Gastroesophageal sphincter (tissue), 4 donors: ENCODE measurements around the gene BTG1. TPM values are rescaled to one million over a fixed set of nuclear protein-coding genes. Genes with fewer than 3 reads are reported as not detected.

Source experiments
- ATAC-seq: fragments of 150-250 bp; one replicate; pipeline ENCODE4 v1.9.1; 2016; ENCODE audit warnings: mild to moderate bottlenecking, moderate library complexity
- H3K27ac ChIP-seq, 4 donors: fragments of 200-600 bp; sonication (generic) in 3 of 4; 1 replicate in 3 of 4; 2 replicates in 1 of 4; pipeline ENCODE4 v1.5.1; 2016 to 2019
- H3K27me3 ChIP-seq: fragments of 200-600 bp; sonication (generic); one replicate; pipeline ENCODE4 v1.5.1; 2019
- H3K36me3 ChIP-seq, 2 donors: fragments of 200-600 bp; sonication (generic); one replicate each; pipeline ENCODE4 v1.5.1; 2019; ENCODE audit warnings: control low read depth in 1 of 2
- H3K4me1 ChIP-seq, 3 donors: fragments of 200-600 bp; sonication (generic); 1 replicate in 2 of 3; 2 replicates in 1 of 3; pipeline ENCODE4 v1.5.1; 2016 to 2019; ENCODE audit warnings: control low read depth in 2 of 3
- H3K4me3 ChIP-seq, 2 donors: fragments of 200-600 bp; sonication (generic); one replicate each; pipeline ENCODE4 v1.5.1; 2019; ENCODE audit warnings: mild to moderate bottlenecking in 1 of 2, moderate library complexity in 1 of 2
- H3K9me3 ChIP-seq, 3 donors: fragments of 200-600 bp; sonication (generic); one replicate each; pipeline ENCODE4 v1.5.1; 2017 to 2019; ENCODE audit warnings: control low read depth in 2 of 3
- EP300 ChIP-seq: sonication (generic); formaldehyde crosslinking; IDR thresholded peaks from one replicate; pipeline ENCODE4 v1.6.1; 2017; ENCODE audit warnings: antibody characterized with exemption, mild to moderate bottlenecking
- POLR2A ChIP-seq, 2 donors: fragments of 450-650 bp; IDR thresholded peaks; one replicate each; pipeline ENCODE4 v1.6.1; 2017; ENCODE audit warnings: antibody characterized with exemption in 2 of 2, mild to moderate bottlenecking in 2 of 2, moderate library complexity in 1 of 2
- POLR2AphosphoS5 ChIP-seq: sonication (generic); formaldehyde crosslinking; IDR thresholded peaks from one replicate; pipeline ENCODE4 v1.6.1; 2017; ENCODE audit warnings: antibody characterized with exemption
- WGBS, 2 donors: methylation state at CpG; one replicate each; pipeline ENCODE4 v1.1.5; 2018; ENCODE audit warnings: low coverage in 1 of 2; 5-methylcytosine and 5-hydroxymethylcytosine counted together
- total RNA-seq, 4 donors: library from RNA; depleted of rRNA; stranded (reverse); fragments of >200 nt; gene quantifications; one replicate each; pipeline ENCODE4 v1.1.0, GENCODE V29; 2016
- TF ChIP-seq, protein P1 (sequence below), 4 experiments: fragments of 200-600 bp in 2 of 4; fragments of 450-650 bp in 2 of 4; sonication (generic) in 1 of 4; IDR thresholded peaks; one replicate each; pipeline ENCODE4 v1.5.1; 2017 to 2019; ENCODE audit warnings: antibody characterized with exemption in 4 of 4, mild to moderate bottlenecking in 2 of 4, moderate library complexity in 2 of 4

Gene BTG1
- total RNA-seq, 4 donors from 2014 or later, result 33.7 to 46.1 (median 42.7) TPM

- H3K27ac ChIP-seq, result no peak overlapping the region
- H3K4me3 ChIP-seq, result no peak overlapping the region
- H3K36me3 ChIP-seq, result no peaks in the 10 kb centered on the region
- no peaks in the 10 kb centered on the region for H3K9me3 ChIP-seq
- TF ChIP-seq, protein P1, sequence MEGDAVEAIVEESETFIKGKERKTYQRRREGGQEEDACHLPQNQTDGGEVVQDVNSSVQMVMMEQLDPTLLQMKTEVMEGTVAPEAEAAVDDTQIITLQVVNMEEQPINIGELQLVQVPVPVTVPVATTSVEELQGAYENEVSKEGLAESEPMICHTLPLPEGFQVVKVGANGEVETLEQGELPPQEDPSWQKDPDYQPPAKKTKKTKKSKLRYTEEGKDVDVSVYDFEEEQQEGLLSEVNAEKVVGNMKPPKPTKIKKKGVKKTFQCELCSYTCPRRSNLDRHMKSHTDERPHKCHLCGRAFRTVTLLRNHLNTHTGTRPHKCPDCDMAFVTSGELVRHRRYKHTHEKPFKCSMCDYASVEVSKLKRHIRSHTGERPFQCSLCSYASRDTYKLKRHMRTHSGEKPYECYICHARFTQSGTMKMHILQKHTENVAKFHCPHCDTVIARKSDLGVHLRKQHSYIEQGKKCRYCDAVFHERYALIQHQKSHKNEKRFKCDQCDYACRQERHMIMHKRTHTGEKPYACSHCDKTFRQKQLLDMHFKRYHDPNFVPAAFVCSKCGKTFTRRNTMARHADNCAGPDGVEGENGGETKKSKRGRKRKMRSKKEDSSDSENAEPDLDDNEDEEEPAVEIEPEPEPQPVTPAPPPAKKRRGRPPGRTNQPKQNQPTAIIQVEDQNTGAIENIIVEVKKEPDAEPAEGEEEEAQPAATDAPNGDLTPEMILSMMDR (IDR thresholded peaks at IDR 0.05), result no peak
- no peak for TF ChIP-seq POLR2A (IDR thresholded peaks at IDR 0.05)
- WGBS, 2 donors, result 52 to 55% methylated on average over 3 of the region's 3 CpGs
- no peak for ATAC-seq
- H3K27me3 ChIP-seq, result no peaks in the 10 kb centered on the region
- no peaks in the 10 kb centered on the region for H3K4me1 ChIP-seq
These were observed 45.4 kb upstream of the BTG1 start for GRCh38 chr12:92191061-92191460.

DNA sequence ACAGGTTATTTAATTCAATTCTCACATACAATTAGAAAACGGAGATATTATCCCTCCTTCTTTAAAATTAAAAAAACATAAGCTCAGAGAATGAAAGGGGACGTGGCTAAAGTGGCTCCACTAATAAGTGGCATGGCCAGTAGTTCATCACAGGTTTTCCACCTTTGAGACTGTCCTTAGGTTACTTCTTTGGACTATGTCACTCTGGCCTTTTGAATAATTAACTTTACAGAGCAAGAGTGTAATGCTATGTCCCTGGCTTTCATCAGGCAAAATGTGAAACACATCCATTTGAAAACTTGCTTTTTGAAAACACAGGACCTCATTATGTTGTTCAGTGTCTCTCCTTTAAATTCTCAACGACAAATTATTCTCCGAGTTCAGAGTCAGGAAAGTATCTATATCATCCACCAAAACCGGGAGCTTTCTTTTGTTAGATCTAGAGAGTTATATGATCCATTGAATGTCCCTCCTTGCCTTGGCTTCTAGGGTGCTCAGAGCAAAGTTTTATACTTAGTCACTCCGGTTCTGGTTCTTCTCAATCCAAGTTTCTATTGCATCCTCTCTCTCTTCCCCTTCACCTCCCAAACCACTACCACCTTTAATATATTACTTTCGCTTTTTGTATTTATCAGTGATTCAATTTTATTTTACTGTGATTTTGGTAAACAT lies 43.0 kb upstream of the BTG1 start:
- no peak overlapping the region for H3K27ac ChIP-seq
- no peaks in the 10 kb centered on the region for H3K27me3 ChIP-seq
- H3K4me1 ChIP-seq, result no peaks in the 10 kb centered on the region
- ATAC-seq, result no peak
- 87 to 95% methylated on average over 7 of the region's 7 CpGs for WGBS, 2 donors
- H3K4me3 ChIP-seq, result no peak overlapping the region
- no peaks in the 10 kb centered on the region for H3K36me3 ChIP-seq
- no peak for TF ChIP-seq EP300
- no peak for TF ChIP-seq POLR2AphosphoS5
- TF ChIP-seq, protein P1 (IDR thresholded peaks at IDR 0.05), result no peak
- TF ChIP-seq POLR2A (IDR thresholded peaks at IDR 0.05), result no peak
- peaks cover 0 to 5% (median 0%) of the 10 kb centered on the region in 3 donors for H3K9me3 ChIP-seq

DNA sequence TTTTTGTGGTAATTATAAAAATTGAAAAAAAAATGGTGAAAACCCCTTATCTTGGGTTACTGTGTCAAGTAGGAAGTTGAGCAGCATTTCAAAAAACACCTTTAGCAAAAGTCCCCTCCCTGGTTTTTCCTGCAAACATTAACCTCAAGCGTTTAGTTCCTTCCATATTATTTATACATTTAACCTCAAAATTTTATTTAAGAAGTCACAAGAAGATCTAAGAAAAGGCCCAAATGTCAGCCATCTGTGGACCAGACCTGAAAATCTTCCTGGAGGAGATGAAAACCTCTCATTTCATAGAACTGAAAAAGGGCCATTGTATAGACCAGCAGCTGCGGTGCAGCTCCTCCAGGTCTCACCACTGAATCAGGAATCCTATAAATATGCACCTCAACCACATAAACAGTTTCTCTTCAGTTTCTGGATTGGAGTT lies 40.4 kb upstream of the BTG1 start:
- ATAC-seq, result no peak
- Histone ChIP-seq H3K27ac (no peak overlapping the region), H3K36me3 (no peaks in the 10 kb centered on the region), H3K27me3 (no peaks in the 10 kb centered on the region), H3K9me3 (peaks cover 0 to 5% (median 0%) of the 10 kb centered on the region in 3 donors), H3K4me3 (no peak overlapping the region), H3K4me1 (no peaks in the 10 kb centered on the region)
- 70 to 72% methylated on average over 2 of the region's 2 CpGs for WGBS, 2 donors
- TF ChIP-seq POLR2AphosphoS5, result no peak
- TF ChIP-seq EP300, result no peak
- TF ChIP-seq, protein P1 (IDR thresholded peaks at IDR 0.05), result no peak
- TF ChIP-seq POLR2A (IDR thresholded peaks at IDR 0.05), result no peak

DNA sequence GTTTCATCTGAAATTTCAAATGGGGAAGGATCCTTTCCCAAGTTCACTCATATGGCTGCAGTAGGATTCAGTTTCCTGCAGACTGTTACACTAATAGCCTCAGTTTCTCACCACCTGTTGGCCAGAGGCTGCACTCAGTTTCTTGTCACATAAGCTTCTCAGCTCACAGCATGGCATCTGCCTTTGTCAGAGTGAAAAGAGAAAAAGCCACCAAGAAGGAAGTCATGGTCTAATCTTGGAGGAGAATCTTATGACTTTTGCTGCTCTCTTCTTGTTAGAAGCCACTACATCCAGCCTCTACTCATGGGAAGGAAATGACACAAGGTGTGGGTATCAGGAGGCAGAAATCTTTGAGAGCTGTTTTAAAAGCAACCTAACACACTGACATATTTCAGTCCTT lies 39.4 kb upstream of the BTG1 start:
- no peak for ATAC-seq
- Histone ChIP-seq H3K27me3 (no peaks in the 10 kb centered on the region), H3K4me1 (no peaks in the 10 kb centered on the region), H3K36me3 (no peaks in the 10 kb centered on the region), H3K27ac (no peak overlapping the region), H3K4me3 (no peak overlapping the region), H3K9me3 (peaks cover 0 to 5% (median 0%) of the 10 kb centered on the region in 3 donors)
- TF ChIP-seq, protein P1 (IDR thresholded peaks at IDR 0.05), result no peak
- TF ChIP-seq POLR2A (IDR thresholded peaks at IDR 0.05) (no peak), EP300 (no peak), POLR2AphosphoS5 (no peak)

DNA sequence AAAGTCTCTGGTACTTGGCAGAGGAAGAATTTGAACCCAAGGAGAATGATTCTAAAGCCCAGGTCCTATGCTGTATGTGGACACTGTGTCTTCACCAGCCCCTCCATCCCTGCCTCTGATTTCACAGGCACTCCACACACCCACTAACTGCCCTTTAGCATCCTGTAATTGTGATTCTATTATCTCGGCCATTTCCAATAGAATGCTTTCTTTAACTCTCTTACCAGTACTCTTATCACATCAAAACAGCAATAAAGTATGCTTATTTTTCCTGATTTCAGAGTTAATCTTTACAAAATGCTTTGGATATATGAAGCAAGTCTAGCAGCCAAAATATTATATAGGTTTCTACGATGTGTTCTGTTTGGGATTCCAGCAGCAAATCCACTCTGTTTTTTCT lies 37.9 kb upstream of the BTG1 start:
- TF ChIP-seq POLR2A (IDR thresholded peaks at IDR 0.05), result no peak
- H3K9me3 ChIP-seq, result peaks cover 0 to 5% (median 0%) of the 10 kb centered on the region in 3 donors
- no peak for ATAC-seq
- H3K27me3 ChIP-seq, result no peaks in the 10 kb centered on the region
- 80 to 83% methylated on average over 2 of the region's 2 CpGs for WGBS, 2 donors
- no peak overlapping the region for H3K27ac ChIP-seq
- H3K36me3 ChIP-seq, result no peaks in the 10 kb centered on the region
- H3K4me3 ChIP-seq, result no peak overlapping the region
- H3K4me1 ChIP-seq, result no peaks in the 10 kb centered on the region
